ENCODE data around the gene CYP2R1.

Gene CYP2R1, protein sequence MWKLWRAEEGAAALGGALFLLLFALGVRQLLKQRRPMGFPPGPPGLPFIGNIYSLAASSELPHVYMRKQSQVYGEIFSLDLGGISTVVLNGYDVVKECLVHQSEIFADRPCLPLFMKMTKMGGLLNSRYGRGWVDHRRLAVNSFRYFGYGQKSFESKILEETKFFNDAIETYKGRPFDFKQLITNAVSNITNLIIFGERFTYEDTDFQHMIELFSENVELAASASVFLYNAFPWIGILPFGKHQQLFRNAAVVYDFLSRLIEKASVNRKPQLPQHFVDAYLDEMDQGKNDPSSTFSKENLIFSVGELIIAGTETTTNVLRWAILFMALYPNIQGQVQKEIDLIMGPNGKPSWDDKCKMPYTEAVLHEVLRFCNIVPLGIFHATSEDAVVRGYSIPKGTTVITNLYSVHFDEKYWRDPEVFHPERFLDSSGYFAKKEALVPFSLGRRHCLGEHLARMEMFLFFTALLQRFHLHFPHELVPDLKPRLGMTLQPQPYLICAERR

DNA sequence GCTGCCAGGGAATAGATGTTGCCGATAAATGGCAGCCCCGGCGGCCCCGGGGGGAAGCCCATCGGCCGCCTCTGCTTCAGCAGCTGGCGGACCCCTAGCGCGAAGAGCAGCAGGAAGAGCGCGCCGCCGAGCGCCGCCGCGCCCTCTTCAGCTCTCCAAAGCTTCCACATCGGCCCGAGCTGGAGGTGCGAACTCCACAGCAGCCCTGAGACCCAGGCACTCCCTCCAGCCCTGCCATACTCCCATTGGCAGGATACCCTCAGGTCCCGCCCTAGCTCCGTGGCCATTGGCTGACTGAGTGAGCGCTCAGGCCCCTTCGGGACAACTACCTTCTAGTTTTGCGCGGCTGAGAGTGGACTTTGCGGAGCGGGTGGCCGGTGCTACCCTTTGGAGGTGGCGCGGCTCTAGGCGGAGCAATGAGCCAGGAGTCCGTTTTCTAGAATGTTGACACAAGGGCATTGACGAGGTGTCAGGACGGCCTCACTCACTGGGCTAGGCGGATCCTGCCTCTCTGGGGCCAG lies at the start of gene CYP2R1:
Gene CYP2R1, minus strand, starts transcription at position 196 of the 521 bp plus-strand sequence. Its CDS starts 26 bp downstream, at position 170.
- DNase-seq = peak; percentile 95

DNA sequence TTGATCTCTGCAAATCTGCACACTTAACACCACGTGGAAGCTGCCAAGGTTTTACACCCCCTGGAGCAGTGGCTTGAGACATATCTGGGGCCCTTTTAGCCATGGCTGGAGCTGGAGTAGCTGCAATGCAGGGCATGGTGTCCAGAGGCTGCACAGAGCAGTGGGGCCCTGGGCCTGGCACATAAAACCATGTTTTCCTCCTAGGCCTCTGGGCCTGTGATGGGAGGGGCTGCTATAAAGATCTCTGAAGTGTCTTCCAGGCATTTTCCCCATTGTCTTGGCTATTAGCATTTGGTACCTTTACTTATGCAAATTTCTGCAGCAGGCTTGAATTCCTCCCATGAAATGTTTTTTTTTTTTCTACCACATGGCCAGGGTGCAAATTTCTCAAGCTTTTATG lies 46.9 kb upstream of the CYP2R1 start:
- DNase-seq = no peak

DNA sequence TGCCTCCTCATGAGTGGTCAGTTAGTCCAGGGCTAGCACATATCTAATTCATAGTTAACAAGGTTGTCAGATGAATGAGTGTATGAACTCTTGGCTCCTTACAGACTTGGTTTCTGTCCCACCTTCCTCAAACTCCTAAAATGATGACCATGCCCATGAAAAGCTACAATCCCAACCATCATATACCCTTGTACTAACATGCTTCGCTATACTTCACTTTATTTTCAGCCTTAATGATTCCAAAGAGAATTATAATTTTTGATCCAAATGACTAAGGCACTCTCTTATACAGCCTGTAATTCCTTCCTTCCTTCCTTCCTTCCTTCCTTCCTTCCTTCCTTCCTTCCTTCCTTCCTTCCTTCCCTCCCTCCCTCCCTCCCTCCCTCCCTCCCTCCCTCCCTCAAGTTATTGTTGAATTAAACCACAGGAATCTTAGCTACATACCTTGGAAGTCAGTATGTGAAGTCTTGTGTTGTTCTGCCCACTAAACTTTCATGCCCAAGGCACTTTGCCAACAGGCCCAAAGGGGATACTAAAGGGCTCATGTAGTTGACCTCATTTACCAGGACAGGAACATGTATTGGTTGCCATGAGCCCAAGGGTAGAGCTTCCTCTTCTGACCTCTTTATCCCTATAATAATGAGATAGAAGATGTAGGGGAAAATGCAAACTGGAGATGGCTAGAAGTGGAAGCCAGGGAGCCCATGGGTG lies 42.8 kb upstream of the CYP2R1 start:
- DNase-seq = no peak

DNA sequence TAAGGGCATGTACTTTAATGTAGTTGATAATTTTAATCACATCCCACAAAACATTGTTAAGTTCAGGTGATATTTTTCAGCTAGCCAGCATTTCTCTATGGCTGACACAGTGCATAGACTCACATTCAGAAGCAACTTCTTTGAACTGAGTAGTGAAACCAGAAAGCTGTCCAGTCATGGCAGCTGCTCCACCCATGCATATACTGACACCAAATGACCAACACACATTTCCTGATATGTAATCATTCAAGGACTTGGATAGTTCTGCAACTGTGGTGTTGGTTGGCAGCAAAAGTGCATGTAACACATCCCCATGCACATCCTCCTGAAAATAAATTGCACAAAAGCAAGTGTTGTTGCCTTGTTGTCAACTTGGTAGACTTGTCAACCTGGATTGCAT lies 40.4 kb upstream of the CYP2R1 start:
- DNase-seq = no peak

DNA sequence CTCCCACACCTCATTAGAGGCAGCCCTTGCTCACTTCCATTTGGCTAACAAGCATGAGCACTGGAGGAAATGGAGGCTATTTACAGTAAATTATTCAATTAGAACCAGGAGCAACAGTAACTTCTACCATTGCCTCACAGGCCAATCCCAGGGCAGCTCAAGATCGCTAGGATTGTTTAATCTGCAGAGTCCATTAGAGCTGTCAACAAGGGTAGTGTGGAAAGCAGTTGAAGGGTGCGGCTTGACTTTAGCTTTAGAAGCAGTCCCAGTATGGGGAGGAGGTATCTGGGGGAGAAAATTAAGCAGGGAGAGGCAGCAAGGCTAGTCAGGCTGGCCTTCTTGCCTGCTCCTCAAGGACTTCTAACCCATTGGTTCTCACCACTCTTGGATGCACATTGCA lies 38.3 kb upstream of the CYP2R1 start:
- DNase-seq = peak; percentile 59

DNA sequence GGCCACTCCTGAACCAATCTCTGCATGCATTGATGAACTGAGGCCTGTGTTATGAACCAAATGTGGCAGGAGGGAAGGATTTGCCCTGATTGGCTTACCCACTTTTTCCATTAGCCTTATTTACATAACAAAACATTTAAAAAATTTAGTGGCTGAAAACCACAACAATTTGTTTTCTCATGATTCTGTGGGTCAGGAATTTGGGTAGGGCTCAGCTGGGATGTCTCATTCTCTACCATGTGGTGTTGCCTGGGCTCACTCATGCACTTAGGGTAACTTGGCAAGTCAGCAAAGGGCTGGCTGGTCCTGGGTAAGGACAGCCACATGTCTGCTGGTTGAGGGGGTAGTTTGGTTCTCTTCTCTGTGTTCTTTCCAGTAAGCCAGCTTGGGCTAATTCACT lies 35.1 kb upstream of the CYP2R1 start:
- DNase-seq = no peak

DNA sequence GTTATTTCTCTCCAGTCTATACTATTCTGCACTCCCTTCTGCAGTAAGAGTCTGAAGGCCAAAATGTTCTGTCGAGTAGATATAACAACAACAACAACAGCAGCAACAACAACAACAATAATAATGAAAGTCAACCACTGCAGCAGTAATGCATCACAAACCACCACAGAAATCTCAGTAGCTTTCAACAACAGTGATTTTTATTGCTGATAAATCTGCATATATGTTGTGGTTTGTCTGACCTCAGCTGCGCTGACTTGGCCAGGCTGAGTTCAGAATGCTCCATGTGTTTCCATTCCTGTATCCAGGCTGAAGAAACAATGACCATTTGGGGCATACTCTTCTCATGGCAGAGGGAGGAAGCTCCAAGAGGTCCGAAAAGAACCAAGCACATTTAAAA lies 32.3 kb upstream of the CYP2R1 start:
- DNase-seq = no peak

DNA sequence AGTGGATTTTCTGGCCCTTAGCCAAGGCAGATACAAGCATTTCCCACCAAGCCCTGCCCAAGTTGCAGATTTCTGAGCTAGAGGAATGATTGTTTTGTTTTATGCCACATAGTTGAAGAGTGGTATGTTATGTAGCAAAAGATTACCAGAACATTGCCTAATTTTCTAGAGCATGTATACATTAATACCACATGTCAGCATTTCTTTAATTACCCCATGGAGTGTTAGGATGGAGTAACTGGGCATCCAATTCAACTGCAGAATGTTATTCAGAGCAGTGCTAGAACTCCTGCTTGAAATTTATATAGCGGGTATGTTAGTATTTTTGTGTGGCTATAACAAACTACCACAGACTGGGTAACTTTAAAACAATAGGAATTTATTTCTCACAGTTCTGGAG lies 24.4 kb upstream of the CYP2R1 start:
- DNase-seq = no peak

DNA sequence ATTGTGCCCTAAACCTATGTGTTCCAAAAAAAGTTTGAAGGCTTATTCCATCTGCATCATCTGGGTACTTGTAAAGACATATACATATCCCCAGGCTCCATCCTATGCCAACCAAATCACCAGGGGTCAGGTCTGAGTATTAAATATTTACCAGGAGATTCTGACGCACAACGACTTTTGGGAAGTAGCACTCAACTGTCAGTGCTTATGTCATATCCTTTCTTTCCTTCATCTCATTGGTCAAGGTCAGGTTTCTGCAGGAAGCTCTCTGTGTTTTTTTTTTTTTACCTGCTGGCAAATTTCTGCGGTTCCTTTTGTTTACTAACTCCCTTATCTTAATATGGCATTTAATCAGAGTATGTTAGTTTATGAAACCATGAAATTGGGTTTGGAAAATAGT lies 22.5 kb upstream of the CYP2R1 start:
- DNase-seq = no peak

DNA sequence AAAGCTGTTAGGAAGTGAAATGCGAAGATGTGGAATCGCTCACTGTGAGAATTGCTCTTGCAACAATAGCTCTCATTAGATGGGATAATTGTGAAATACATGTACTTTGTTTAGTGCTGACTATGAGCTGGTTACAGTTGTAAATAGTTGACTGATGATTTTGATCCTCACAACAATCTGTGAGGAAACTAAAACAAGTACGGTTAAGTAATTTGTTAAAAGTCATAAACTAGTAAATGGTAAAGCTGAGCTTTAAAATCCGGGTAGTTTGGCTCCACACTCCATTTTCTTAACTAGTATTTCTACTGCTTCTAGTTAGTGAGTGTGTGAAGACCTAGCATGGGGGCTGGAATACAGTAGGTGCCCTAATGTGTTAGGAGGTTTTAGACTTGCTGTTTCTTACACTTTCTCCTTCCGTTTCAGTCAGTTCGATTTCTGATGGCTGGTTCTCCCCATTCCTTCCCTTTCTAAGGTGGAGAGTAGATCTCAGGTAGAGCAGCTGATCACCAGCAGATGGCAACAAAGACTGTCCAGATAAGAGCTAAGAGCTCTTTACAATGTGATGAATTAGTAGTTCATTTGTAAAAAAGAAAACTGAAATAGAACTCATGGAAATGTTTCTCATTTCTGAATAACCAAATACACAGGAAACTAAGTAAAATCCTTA lies 16.3 kb upstream of the CYP2R1 start:
- DNase-seq = peak; percentile 64

DNA sequence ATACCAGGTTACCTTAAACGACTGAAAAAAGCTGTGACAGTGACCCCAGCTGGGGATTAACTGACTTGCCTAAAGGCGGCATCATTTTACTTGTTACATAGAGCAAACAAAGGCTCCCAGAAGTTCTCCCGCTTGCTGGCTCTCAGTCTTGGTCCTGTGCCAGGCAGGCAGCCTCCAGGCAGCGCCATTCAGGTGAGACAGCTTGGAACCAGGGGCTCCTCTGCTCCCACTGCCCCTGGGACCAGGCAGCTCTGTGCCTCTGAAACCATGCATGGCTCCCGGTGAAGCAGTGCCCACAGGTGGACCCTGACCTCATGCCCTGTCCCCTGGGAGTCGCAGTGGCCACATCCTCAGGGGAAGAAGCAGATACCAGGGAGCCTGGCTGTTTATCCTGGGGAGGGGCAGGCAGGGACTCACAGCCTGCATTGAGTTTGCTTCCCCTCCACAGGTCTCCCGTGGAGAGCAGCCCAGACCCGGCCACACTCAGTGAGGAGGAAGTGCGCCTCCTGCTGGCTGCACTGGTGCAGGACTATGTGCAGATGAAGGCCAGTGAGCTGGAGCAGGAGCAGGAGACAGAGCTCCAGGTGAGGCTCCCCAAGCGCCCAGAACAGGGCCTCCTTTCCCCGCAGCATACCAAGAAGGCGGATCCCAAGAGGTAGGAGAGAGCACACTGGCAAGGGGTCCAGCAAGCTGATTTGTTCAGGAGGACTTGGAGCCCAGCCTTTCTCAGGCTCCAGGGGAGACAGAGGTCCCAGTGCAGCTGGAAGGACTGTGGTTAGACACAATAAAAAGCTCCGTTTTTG lies 15.6 kb upstream of the CYP2R1 start:
- DNase-seq = peak; percentile 82

DNA sequence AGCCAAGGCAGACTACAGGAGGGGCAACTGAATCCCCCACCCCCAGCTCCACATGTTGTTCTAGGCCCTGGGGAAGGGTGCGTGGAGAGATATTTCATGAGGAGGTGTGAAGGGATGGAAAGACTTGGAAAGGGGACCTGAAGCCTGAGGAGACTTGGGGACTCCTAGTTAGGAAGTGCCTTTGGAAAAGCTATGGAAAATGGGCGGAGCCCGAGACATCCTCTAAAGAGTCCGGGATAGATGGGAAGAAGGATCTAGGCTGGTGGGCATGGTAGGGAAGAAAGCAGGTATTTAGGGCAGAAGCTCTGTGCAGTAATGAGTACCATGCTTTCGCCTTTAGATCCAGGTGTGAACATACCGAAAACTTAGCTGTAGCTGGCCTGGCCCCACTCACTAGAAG lies 15.0 kb upstream of the CYP2R1 start:
- DNase-seq = no peak

DNA sequence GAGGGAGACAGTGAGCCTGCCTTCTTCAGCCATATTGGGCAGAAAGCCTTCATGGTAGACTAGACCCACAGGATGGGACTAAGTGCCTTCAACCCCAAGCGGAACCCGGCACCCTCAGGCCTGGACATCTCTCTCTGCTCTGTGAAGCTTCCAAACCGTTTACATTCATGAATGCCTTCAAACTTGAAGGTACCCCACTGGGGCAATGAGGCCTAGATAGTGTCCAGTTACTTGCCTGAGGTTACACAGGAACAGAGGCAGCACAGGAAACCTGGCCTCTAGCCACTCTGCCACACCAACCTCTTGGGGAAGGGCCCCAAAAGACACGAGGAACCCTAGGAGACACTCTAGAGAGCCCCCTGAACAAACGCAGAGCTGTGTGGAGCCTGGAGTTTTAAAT lies 14.5 kb upstream of the CYP2R1 start:
- no peak for DNase-seq

DNA sequence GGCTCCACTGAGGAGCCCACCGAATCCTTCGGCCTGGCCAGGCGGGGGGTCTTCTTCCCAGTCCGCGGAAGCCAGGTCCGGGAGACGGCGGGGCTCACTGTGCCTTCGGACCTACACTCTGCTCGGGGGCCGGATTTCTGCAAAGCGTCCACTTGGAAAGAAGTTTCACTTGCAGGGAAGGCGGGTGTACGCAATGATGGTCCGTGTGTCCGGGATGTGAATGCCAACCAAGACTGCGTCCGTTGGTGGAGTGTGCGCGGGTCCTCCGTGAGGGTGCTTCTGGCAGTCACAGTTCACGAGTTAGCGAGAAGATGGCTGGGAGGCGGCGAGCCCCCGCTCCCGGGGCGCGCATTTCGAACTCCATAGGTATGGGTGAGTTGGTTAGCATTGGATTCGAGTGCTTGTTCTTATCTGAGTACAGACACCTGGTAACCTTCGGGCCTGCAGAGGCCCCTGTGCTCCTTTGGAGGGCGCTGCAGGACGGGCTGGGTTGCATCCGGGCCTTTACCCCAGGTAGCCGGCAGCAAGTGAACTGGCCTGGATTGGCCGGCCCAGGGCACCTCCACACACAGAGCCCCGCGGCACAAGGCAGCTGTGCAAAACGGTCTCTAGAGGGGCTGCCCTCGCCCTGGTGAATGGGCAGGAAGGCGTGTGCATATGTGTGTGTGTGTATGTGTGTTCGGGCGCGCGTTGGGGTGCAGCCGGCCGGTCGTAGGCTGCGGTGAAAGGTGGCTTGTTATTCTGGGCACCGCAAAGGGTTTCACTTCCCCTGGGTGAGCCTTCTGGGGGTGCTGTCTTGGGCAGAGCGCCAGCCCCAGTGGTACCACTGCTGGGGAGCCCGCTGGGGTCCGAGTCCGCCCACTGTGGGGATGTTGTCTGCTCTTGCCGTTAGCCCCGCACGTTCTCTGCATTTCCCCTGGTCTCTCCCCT lies 13.3 kb upstream of the CYP2R1 start:
- DNase-seq = no peak

DNA sequence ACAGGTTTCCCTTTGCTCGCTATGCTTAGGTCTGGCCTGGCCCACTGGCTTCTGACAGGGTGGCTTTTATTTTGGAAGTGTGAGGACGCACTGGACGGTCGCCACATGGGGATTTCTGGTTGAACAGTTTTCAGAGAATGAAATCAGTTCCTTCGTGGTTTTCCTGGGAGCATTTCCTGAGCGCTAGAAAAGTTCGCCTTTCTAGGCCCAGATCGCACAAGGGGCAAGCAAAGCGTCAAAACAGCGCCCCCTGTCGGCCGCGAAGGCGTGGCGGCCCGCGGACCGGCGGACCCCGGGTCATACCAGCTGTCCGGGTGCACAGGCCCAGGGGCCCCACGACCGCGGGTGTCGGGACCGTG lies 12.7 kb upstream of the CYP2R1 start:
- no peak for DNase-seq

DNA sequence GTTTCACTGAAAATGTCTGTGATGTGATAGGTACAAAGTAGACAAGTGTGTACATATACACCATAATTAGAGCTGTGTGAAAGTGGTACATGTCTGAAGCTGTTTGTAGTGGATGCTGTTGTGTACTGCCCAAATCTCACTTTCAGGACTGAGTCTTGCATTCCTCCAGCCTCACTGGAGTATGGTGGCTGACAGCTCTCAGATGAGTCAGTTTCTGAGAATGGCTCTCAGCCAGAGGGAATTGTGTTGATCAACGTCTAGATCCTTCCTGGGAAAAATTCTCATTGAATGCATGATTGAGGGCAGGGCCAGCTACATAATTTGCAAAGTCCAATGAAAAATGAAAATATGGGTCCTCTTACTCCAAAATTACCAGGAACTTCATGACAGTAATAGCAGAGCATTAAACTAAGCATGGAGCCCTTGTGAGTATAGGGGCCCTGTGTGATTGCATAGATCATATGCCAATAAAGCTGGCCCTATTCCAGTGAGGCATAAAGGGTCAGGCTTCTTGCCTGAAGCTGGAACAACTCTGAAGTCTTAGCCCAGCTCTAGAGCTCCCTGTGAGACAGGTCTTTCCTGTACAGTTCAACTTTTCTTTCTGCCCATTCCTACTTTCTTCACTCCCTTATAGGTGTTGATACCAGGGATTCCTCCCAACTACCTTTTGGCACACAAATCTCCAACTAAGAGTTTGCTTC lies 10.8 kb upstream of the CYP2R1 start:
- DNase-seq = no peak

DNA sequence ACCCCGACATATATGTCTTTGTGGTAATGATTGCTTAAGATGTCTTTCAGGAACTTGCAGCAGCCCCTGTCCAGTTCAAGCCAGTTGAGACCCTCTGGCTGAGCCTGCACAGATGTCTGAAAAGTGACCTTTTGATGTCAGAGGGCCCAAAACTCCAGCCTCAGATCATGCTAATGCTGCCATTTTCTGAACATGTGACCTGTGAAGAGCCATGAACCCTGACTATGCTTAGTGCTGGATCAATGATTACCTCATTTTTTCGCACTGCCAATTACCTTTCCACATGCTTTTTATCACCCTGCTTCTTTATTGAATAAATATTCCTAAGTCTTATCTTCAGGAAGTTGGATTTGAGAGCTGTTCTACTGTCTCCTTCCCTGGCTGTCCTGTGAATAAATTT lies 6.9 kb upstream of the CYP2R1 start:
- DNase-seq = no peak

DNA sequence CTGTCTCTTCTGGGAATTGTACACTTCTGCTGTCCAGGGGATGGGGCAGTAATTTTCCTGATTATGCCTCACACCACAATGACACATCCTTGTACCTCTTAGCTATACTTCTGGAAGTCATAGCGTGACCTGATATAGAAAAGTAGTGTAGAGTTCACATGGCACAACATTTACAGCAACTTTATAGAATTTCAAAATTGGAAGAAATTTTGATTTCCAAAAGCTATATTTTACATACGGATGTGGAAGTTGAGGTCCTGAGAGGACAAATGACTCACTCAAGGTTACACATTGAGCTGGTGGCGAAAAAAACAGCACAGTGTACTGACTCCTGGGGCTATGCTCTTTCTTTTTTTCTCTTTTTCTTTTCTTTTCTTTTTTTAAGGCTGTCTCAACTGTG lies 6.3 kb upstream of the CYP2R1 start:
- no peak for DNase-seq

DNA sequence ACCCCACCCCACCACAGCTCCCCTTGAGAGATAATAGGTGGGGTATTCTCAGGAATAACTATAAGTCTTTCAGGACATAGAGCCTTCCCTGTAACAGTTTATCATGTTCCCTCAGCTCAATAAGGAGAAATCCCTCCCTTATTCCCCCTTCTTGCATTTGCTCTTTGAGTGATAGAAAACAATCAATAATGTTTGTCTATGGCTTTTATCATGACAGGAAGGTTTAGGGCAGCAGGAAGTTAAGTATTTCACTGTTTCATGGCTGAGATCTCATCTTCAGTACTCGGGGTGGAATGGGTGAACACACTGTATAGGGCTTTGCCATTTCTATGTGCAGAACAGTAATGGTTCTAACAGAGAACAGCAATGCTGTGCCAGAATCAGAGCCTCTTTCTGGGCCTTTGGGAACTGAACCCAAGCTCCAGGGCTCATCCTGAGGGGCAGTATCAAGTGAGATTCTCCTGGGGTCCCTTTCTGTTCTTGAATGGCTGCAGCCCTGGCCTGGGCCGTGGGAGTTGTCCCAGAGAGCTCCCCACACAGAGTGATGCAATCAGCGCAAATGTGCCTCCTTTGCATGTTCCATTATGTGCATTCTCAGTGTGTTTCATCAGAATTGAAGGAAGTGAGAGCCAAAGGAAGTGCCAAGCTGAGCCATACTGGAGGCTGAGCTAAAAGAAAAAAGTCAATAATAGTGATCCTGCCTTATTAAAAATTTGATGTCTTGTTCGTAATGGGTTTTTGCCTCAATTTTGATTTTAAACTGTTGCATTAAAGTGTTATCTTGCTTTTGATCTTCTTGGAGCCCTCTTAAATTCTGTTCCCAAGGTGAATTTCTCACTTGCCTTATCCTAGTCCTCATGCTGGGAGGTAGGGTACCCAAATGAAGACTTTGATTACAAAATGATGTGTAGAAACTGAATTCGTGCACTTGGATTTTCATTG lies 2.9 kb upstream of the CYP2R1 start:
- peak; percentile 10 for DNase-seq

DNA sequence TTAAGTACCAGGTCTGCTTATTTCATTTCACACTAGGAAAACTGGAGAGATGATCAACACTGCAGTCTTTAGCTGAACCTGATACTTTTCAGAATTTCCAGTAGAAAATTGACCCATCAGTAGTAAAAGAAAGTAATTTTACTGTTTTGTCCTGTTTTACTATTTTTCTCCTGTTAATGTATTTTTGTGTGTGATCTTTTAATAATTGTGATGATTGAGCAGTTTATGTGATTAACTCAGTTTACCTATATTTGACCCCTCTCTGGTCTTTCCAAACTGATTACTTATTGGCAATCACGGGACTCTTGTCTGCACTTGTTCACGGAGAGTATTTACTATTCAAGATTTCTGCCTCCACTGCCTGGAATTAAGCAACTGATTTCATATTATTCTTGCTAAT lies 546 bp upstream of the CYP2R1 start:
- DNase-seq = no peak
